T1000 (cell line): ENCODE measurements around the gene SLC9A2.

ENCODE experiments used
- DNase-seq: peaks from one replicate; lab custom pipeline; 2025; ENCODE audit warnings: mixed read lengths; lab: John Stamatoyannopoulos, UW

SLC9A2 gene

GRCh38 chr2:102619414-102620319 is at the start of gene SLC9A2:
TSS of gene SLC9A2 (plus strand) at chr2:102619553. CDS start at chr2:102619849, 296 bp downstream.
- DNase-seq = peak; percentile 8

DNA sequence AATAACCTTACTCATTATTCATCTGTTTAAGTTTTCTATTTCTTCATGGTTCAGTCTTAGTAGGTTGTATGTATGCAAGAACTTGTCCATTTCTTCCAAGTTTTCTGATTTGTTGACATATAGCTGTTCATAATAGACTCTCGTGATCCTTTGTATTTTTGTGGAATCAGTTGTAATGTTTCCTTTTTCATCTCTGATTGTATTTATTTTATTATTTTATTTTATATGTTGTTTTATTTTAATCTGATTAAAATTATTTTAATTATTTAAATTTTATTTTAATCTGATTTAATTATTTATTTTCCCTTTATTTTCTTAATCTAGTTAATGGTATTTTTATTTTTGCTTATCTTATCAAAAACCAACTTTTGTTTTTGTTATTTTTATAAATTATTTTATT is 43.5 kb upstream of the SLC9A2 start:
- no peak for DNase-seq

GRCh38 chr2:102578376-102578775 is 41.0 kb upstream of the SLC9A2 start:
- DNase-seq = no peak

DNA sequence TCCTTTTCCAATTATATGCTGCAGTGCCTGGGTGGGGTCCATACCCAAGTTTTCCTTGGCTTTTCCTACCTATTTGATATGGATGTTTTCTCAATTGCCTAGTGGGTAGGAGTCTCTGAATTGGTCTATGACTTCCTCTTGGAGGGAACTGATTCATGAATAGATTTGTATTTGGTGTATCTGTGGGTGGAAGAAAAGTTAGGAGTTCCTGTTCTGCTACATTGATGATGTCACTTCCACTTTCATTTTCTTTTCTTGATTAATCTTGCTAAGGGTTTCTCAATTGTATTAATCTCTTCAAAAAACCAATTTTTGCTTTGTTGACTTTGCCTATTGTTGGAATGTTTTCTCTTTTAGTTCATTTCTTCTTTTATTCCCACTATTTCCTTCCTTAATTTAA is 37.4 kb upstream of the SLC9A2 start:
- DNase-seq = no peak

DNA sequence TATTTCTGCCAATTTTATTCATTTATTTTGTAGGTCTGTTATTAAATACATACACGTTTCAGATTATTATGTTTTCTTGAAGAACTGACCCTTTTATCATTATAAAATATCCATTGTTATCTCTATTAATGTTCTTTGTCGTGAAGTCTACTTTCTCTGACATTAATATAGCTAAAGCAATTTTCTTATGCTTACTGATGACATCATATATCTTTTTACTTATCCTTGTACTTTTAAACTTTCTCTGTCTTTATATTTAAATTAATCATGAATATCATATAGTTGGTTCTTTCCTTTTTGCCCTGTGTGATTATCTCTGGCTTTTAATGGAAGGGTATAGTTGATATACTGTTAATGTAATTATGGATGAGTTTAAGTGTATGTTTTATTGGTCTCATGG is 36.5 kb upstream of the SLC9A2 start:
- no peak for DNase-seq

GRCh38 chr2:102585847-102586404 is 33.4 kb upstream of the SLC9A2 start:
- DNase-seq = no peak

GRCh38 chr2:102588213-102588939 is 31.0 kb upstream of the SLC9A2 start:
- DNase-seq = no peak

DNA sequence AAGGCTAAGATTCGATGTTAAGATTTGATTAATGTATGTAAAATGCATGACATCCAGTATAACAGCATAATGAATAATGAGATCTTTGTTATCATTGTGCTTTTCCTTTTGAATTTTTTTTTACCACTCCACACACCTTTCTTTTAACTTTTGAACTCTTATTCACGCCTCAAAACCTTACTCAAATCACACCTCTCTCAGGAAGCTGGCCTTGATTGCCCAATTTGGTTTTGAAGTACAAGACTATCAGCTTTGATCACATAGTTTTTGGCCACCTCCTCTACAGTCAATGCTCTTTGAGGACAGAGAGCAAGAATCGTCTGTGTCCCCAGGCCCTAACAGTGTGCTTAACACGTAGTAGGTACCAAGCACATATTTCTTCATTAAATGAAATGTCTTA is 29.9 kb upstream of the SLC9A2 start:
- DNase-seq = no peak

- DNase-seq = no peak
Measured at GRCh38 chr2:102591491-102592045, 27.8 kb upstream of the SLC9A2 start.

GRCh38 chr2:102592601-102593000 is 26.8 kb upstream of the SLC9A2 start:
- DNase-seq = no peak

DNA sequence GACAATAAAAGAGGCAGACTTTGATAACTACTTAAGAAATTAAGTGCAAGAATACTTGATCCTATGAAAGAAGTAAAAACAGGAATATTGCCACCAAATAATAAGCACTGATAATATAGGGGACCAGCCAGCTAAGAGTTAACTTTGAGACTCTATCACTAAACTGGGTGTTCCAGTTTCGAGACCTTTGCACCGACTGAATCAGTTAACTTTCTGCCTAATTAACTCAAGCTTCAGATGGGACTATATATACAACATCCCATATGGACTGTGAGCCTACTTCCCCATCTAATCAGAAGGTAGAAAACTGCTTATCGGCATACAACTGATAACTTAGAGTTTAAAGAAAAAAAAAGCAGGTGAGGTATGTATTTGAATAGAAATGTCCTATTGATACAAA is 25.8 kb upstream of the SLC9A2 start:
- no peak for DNase-seq

DNA sequence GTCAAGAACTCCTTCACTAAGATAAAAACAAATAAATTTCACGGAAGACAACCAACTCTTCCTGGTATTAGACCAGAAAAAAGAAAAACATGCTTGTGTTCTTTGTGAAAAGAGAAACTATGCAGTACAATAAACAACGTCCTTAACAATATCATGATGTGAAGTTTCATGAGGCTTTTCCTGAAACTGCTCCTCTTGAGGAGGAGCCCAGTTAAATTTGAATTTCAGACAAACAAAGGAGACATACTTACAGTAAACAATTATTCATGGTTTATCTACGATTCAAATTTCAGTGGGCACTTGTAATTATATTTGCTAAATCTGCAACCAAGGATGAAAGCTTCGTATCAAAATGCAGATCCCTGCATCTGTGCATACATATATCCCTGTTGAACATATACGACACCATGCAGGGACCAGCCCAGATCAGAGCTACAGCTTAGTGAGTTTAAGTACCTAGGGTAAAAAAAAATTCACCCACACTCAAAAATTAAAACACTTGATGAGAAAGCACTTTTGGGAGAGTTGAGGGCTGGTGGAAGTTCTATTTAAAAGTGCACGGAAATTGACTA is 24.8 kb upstream of the SLC9A2 start:
- no peak for DNase-seq

DNA sequence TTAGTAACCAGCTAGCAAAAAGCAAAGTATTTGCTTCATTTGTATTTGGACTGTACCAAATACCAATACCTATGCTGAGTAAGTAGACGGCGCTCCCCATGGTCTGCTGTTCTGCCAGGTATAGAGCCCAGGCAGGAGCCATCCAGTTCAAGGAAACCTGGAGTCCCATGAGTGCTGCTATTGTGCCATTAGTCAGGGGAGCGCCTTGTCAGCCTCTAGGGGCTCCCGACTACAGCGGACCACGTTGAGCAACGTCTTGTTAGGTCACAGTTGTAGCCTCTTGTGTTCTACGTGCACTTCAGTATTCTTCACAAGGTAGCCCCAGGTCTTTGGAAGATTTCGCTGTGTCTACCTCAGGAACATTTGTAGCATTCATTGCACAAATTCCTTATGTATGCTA is 21.6 kb upstream of the SLC9A2 start:
- DNase-seq = no peak

DNA sequence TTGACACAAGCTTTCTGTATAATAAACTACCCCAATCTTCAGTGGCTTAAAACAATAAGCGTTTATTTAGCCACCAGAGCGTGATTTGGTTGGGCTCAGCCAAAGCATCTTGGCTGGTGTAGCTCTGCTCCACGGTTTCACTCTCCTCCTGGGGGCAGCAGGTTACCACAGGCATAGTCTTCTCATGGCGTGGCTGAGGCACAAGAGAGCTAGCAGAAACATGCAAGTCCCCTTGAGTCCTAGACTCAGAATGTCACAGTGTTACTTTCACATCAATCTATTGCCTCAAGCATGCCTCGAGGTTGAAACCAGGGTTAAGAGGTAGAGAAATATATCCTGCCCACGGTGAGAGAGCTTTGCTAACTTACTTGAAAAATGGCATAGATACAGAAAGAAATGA is 19.9 kb upstream of the SLC9A2 start:
- no peak for DNase-seq

DNA sequence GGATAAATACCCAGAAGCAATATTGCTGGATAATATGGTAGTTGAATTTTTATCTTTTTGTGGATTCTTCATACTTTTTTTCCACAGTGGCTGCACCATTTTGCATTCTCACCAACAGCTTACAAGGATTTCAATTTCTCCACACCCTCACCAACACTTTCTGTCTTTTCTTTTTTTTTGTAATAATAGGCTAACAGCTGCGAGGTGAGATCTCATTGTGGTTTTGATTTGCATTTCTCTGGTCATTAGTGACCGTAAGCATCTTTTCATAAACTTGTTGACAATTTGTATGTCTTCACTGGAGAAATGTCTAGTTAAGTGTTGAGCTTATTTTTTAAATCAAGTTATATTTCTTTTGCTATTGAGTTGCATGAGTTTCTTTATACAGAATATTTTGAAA is 17.6 kb upstream of the SLC9A2 start:
- no peak for DNase-seq

GRCh38 chr2:102603904-102604303 is 15.4 kb upstream of the SLC9A2 start:
- no peak for DNase-seq

- DNase-seq = no peak
Measured at GRCh38 chr2:102604769-102605168, 14.6 kb upstream of the SLC9A2 start.

DNA sequence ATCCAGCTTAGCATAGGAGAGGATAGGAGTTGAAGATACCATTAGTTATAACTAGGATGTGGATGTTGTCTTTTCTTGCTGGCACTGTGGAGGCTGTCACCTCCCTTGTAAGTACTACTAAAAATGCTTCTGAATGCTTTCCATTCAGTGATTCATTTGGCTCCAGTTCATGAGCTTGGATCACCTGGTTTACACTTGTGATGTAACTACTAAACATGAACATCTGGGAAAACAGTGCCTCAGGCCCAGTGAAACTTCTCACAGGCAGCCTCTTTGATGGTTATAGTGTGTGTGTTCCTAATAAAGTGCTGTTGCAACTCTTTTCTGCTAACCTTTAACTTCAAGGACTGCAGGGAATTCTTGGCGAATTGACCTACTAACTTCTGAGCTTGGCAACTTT is 13.0 kb upstream of the SLC9A2 start:
- no peak for DNase-seq

- DNase-seq = no peak
Measured at GRCh38 chr2:102615620-102616436, 3.5 kb upstream of the SLC9A2 start.

- no peak for DNase-seq
Measured at GRCh38 chr2:102618452-102619413, 620 bp upstream of the SLC9A2 start.
